ENCODE data around the gene KIAA0513. TPM values are rescaled to one million over a fixed set of nuclear protein-coding genes. Genes with fewer than 3 reads are reported as not detected.

KIAA0513 gene
- total RNA-seq, 1 experiment from 2014 or later = 6.6 TPM

DNA sequence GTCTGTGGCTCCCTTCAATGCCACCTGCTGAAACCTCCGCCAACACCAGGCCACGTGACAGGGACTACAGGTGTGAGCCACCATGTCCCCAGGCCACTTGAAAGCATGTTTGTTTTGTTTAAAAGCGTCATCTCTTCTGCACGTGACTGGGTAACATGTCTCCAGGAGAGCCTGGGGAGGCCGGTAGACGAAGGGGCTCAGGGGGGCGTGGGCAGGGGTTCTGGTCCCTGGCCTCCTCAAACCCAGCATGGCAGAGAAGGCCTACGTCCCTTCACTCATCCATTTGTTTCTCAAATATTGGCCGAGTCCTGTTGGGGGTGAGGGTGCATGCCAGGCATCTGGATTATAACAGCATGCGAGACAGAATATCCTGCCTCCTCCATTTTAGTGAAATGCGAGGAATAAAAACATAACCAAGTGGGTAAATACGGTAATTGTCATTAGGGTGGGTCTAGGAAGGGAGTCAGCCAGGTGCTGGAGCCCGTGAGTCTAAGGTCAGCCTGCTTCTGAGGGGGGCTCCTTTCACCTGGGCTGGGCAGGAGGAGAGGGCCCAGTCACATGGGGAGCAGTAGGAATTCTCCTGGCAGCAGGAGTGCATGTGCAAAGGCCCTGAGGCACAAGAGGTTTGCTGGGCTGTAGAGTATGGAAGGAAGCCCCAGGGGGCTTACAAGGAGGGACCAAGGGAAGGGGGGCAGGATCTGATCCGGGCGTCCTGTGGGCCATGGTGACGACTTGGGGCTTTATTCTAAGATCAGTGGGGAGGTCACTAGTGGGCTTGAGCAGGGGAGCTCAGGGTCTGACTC lies 111.4 kb downstream of the KIAA0513 start:
- DNase-seq (ENCODE audit: low read depth, low spot score) (no peak), ATAC-seq (no peak)
- Histone ChIP-seq H3K36me3 (ENCODE audit: control insufficient read depth in 1 of 2, insufficient read depth in 2 of 2, low read length in 2 of 2) (no peaks in the 10 kb centered on the region), H3K27ac (ENCODE audit: low read depth, low read length) (no peak overlapping the region), H3K4me1 (ENCODE audit: control insufficient read depth in 1 of 2, insufficient read depth in 2 of 2, low read length in 2 of 2) (no peaks in the 10 kb centered on the region), H3K79me2 (ENCODE audit: insufficient read depth, low read length) (no peaks in the 10 kb centered on the region), H3K9ac (ENCODE audit: low read length) (no peak overlapping the region), H3K4me3 (replicated peaks in 1 of 2; ENCODE audit: low read depth in 1 of 2, low read length in 2 of 2) (no peak overlapping the region), H3K9me2 (ENCODE audit: insufficient read depth) (no peaks in the 10 kb centered on the region), H2AFZ (ENCODE audit: low read depth, low read length, poor library complexity, severe bottlenecking) (no peak overlapping the region), H4K20me1 (ENCODE audit: insufficient read depth) (no peaks in the 10 kb centered on the region), H3K27me3 (ENCODE audit: insufficient read depth, low read length) (no peaks in the 10 kb centered on the region), H3K9me3 (ENCODE audit: control insufficient read depth in 1 of 2, insufficient read depth in 1 of 2, low read depth in 1 of 2, low read length in 2 of 2) (no peaks in the 10 kb centered on the region), H3K4me2 (ENCODE audit: low read length) (no peak overlapping the region)
- TF ChIP-seq POLR2A (IDR thresholded peaks at IDR 0.05; ENCODE audit: borderline replicate concordance, extremely low read depth, insufficient read depth, insufficient read length) (no peak), RAD21 (IDR thresholded peaks at IDR 0.05; ENCODE audit: low read depth) (no peak), CEBPB (IDR thresholded peaks at IDR 0.05; ENCODE audit: low read depth) (no peak)
- TF ChIP-seq, protein P1, sequence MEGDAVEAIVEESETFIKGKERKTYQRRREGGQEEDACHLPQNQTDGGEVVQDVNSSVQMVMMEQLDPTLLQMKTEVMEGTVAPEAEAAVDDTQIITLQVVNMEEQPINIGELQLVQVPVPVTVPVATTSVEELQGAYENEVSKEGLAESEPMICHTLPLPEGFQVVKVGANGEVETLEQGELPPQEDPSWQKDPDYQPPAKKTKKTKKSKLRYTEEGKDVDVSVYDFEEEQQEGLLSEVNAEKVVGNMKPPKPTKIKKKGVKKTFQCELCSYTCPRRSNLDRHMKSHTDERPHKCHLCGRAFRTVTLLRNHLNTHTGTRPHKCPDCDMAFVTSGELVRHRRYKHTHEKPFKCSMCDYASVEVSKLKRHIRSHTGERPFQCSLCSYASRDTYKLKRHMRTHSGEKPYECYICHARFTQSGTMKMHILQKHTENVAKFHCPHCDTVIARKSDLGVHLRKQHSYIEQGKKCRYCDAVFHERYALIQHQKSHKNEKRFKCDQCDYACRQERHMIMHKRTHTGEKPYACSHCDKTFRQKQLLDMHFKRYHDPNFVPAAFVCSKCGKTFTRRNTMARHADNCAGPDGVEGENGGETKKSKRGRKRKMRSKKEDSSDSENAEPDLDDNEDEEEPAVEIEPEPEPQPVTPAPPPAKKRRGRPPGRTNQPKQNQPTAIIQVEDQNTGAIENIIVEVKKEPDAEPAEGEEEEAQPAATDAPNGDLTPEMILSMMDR (IDR thresholded peaks at IDR 0.05 in 2 of 3, conservative IDR thresholded peaks at IDR 0.05 in 1 of 3; ENCODE audit: borderline replicate concordance in 1 of 3, insufficient read depth in 1 of 3, low read depth in 2 of 3, low read length in 2 of 3) = no peak
- ChIA-PET RAD21 (ENCODE audit: low non-redundant PET in 1 of 2, low total read pairs in 2 of 2, uncharacterized antibody in 2 of 2, unreplicated experiment in 2 of 2) (no interaction called here), CTCF (no interaction called here), POLR2A (no interaction called here)
- BruUV-seq (replicated peaks) = no TSS peak
- intact Hi-C loops (cut with micrococcal nuclease) = no loop called here

DNA sequence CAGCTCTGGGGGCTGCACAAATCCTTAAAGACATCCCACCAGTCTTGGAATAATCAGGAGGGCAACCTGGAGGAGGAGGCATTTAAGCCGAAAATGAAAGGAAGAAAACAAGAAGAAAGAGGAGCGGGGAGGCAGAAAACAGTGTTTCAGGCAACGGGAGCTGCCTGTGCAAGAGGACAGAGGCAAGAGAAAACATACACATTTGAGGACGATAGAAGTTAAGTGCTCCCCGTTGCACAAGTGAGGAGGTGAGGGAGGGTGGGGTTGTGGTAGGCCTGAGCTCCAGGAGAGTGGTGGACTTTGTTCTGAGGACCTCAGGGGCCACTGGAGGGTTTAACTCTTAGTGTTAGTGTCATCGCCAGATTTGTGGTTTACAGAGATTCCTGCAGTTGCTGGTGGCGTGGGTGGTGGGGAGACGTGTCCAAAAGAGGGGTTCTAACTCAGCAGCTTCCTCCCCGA lies 112.3 kb downstream of the KIAA0513 start:
- no peaks in the 10 kb centered on the region for H4K20me1 ChIP-seq (ENCODE audit: insufficient read depth)
- TF ChIP-seq YY1 (IDR thresholded peaks at IDR 0.05; ENCODE audit: extremely low read depth, insufficient replicate concordance, low read depth, low read length) = no peak
- no peak overlapping the region for H3K4me3 ChIP-seq (replicated peaks in 1 of 2; ENCODE audit: low read depth in 1 of 2, low read length in 2 of 2)
- ATAC-seq = no peak
- H3K27me3 ChIP-seq (ENCODE audit: insufficient read depth, low read length) = no peaks in the 10 kb centered on the region
- intact Hi-C loops (cut with micrococcal nuclease) = no loop called here
- H3K9me2 ChIP-seq (ENCODE audit: insufficient read depth) = no peaks in the 10 kb centered on the region
- H3K4me1 ChIP-seq (ENCODE audit: control insufficient read depth in 1 of 2, insufficient read depth in 2 of 2, low read length in 2 of 2) = no peaks in the 10 kb centered on the region
- H3K9me3 ChIP-seq (ENCODE audit: control insufficient read depth in 1 of 2, insufficient read depth in 1 of 2, low read depth in 1 of 2, low read length in 2 of 2) = no peaks in the 10 kb centered on the region
- no peak overlapping the region for H3K27ac ChIP-seq (ENCODE audit: low read depth, low read length)
- BruUV-seq (replicated peaks) = no TSS peak
- ChIA-PET RAD21 (ENCODE audit: low non-redundant PET in 1 of 2, low total read pairs in 2 of 2, uncharacterized antibody in 2 of 2, unreplicated experiment in 2 of 2) (no interaction called here), POLR2A (no interaction called here), CTCF (interaction anchor here (0.9 kb wide), 1 partner anchor 33 kb away, joined by 3 read pairs; no protein-coding TSS in a partner anchor)
- no peaks in the 10 kb centered on the region for H3K79me2 ChIP-seq (ENCODE audit: insufficient read depth, low read length)
- H3K36me3 ChIP-seq (ENCODE audit: control insufficient read depth in 1 of 2, insufficient read depth in 2 of 2, low read length in 2 of 2) = no peaks in the 10 kb centered on the region
- H2AFZ ChIP-seq (ENCODE audit: low read depth, low read length, poor library complexity, severe bottlenecking) = no peak overlapping the region
- H3K4me2 ChIP-seq (ENCODE audit: low read length) = no peak overlapping the region
- no peak overlapping the region for H3K9ac ChIP-seq (ENCODE audit: low read length)
- no peak for DNase-seq (ENCODE audit: low read depth, low spot score)
